ENCODE results near the gene CUL9.

The CUL9 gene

GRCh38 chr6:43211955-43212354, 30.0 kb downstream of the CUL9 start:
- no peaks in the 10 kb centered on the region for H3K4me1 ChIP-seq (ENCODE audit: insufficient read depth, low read length, severe bottlenecking)
- H3K27me3 ChIP-seq (ENCODE audit: insufficient read depth, low read length) = no peaks in the 10 kb centered on the region
- H3K9me2 ChIP-seq (ENCODE audit: low read depth, low read length) = no peaks in the 10 kb centered on the region
- H3F3A ChIP-seq (ENCODE audit: insufficient read depth, low read length) = no peaks in the 10 kb centered on the region
- H3K9ac ChIP-seq (ENCODE audit: low read length) = no peak overlapping the region
- no peaks in the 10 kb centered on the region for H3K79me2 ChIP-seq (ENCODE audit: insufficient read depth, low read length)
- H4K20me1 ChIP-seq (ENCODE audit: insufficient read depth, low read length) = no peaks in the 10 kb centered on the region
- 0 out of 2 replicates have a peak, but pooled peaks have one; percentile 12 for TF ChIP-seq CTCF (IDR thresholded peaks at IDR 0.05; ENCODE audit: low read length)
- TF ChIP-seq EZH2 (IDR thresholded peaks at IDR 0.05; ENCODE audit: borderline replicate concordance, low read length) = no peak
- peaks cover 10% of the 10 kb centered on the region; the same call in 1 of the 2 replicates for H3K36me3 ChIP-seq (ENCODE audit: insufficient read depth, low read length)
- no peak overlapping the region for H2AFZ ChIP-seq (ENCODE audit: low read length)
- H3K27ac ChIP-seq (ENCODE audit: low read depth, low read length, poor library complexity, severe bottlenecking) = no peak overlapping the region
- H3K4me2 ChIP-seq (ENCODE audit: low read length) = no peak overlapping the region
- no peaks in the 10 kb centered on the region for H3K9me3 ChIP-seq (ENCODE audit: low read length)
- H3K4me3 ChIP-seq (ENCODE audit: low read depth, low read length, poor library complexity, severe bottlenecking) = no peak overlapping the region

- Histone ChIP-seq H4K20me1 (ENCODE audit: insufficient read depth, low read length) (no peaks in the 10 kb centered on the region), H3K4me1 (ENCODE audit: insufficient read depth, low read length, severe bottlenecking) (no peaks in the 10 kb centered on the region), H3K36me3 (ENCODE audit: insufficient read depth, low read length) (peaks cover 8% of the 10 kb centered on the region; the same call in 1 of the 2 replicates), H3K4me3 (ENCODE audit: low read depth, low read length, poor library complexity, severe bottlenecking) (no peak overlapping the region), H3K27ac (ENCODE audit: low read depth, low read length, poor library complexity, severe bottlenecking) (no peak overlapping the region), H3K9ac (ENCODE audit: low read length) (no peak overlapping the region), H3K4me2 (ENCODE audit: low read length) (no peak overlapping the region), H3K27me3 (ENCODE audit: insufficient read depth, low read length) (no peaks in the 10 kb centered on the region), H2AFZ (ENCODE audit: low read length) (no peak overlapping the region), H3K9me2 (ENCODE audit: low read depth, low read length) (no peaks in the 10 kb centered on the region), H3K79me2 (ENCODE audit: insufficient read depth, low read length) (no peaks in the 10 kb centered on the region), H3F3A (ENCODE audit: insufficient read depth, low read length) (no peaks in the 10 kb centered on the region), H3K9me3 (ENCODE audit: low read length) (no peaks in the 10 kb centered on the region)
- TF ChIP-seq CTCF (IDR thresholded peaks at IDR 0.05; ENCODE audit: low read length) = no peak
- TF ChIP-seq EZH2 (IDR thresholded peaks at IDR 0.05; ENCODE audit: borderline replicate concordance, low read length) = no peak
Observed at GRCh38 chr6:43213431-43213830, 31.4 kb downstream of the CUL9 start.

- peaks cover 8% of the 10 kb centered on the region; the same call in 1 of the 2 replicates for H3K36me3 ChIP-seq (ENCODE audit: insufficient read depth, low read length)
- H3K27me3 ChIP-seq (ENCODE audit: insufficient read depth, low read length) = no peaks in the 10 kb centered on the region
- H3F3A ChIP-seq (ENCODE audit: insufficient read depth, low read length) = no peaks in the 10 kb centered on the region
- no peaks in the 10 kb centered on the region for H3K9me2 ChIP-seq (ENCODE audit: low read depth, low read length)
- no peaks in the 10 kb centered on the region for H3K9me3 ChIP-seq (ENCODE audit: low read length)
- TF ChIP-seq CTCF (IDR thresholded peaks at IDR 0.05; ENCODE audit: low read length) (no peak), EZH2 (IDR thresholded peaks at IDR 0.05; ENCODE audit: borderline replicate concordance, low read length) (no peak)
- H3K4me3 ChIP-seq (ENCODE audit: low read depth, low read length, poor library complexity, severe bottlenecking) = no peak overlapping the region
- no peaks in the 10 kb centered on the region for H3K4me1 ChIP-seq (ENCODE audit: insufficient read depth, low read length, severe bottlenecking)
- H3K27ac ChIP-seq (ENCODE audit: low read depth, low read length, poor library complexity, severe bottlenecking) = no peak overlapping the region
- H4K20me1 ChIP-seq (ENCODE audit: insufficient read depth, low read length) = no peaks in the 10 kb centered on the region
- no peak overlapping the region for H2AFZ ChIP-seq (ENCODE audit: low read length)
- H3K79me2 ChIP-seq (ENCODE audit: insufficient read depth, low read length) = no peaks in the 10 kb centered on the region
- no peak overlapping the region for H3K4me2 ChIP-seq (ENCODE audit: low read length)
- no peak overlapping the region for H3K9ac ChIP-seq (ENCODE audit: low read length)
Observed at GRCh38 chr6:43215066-43215465, 33.1 kb downstream of the CUL9 start.
